NCI-H187 treated with DMSO at 0.1 percent for 48 hours (cell line): ENCODE data around the gene CNTNAP1.
A peak's percentile ranks its signal among the peaks of the same experiment; 100 is the strongest.
"Not testable (repeated sequence)": the region's sequence is repeated elsewhere in the genome, so short reads cannot be mapped to it uniquely, and the experiment has no call there.

ENCODE experiments used
- DNase-seq: peaks from one replicate; lab custom pipeline; 2025; lab: John Stamatoyannopoulos, UW

Gene CNTNAP1

DNA sequence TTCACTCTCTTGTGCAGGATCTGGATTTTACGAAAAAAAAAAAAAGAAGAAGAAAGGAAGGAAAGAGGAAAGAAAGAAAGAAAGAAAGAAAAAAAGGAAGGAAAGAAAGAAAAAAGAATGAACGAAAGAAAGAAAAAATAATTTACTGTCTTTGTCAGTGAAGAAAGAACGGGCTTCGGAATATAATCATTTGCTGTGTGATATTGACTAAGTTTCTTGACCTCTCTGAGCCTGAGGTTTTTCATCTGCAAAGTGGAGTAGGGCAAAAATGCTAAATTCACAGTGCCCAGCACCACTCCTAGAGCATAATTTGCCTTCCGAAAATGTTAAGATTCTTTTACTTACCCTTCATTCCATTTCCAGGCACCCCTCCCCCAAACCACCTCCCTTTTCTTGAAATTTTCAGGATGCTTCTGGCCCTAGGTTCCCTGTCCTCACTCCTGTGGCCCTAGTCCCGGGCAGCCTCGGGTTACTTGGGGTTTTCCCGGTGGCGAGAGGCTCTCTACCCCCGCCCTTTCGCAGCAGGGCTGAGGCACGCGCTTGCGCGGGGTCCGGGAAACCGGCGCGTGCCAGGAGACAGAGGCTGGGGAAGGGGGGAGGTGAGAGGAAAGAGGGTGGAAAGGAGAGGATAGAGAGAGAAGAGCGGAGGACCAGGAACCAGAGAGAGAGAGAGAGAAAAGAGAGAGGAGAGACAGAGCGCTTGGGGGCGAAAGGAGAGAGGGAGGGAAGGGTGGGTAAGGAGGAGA lies at the start of gene CNTNAP1:
CNTNAP1 (plus strand) TSS at position 556 of the 746 bp plus-strand sequence. CDS start 299 bp downstream, outside the sequence.
- no peak for DNase-seq

DNA sequence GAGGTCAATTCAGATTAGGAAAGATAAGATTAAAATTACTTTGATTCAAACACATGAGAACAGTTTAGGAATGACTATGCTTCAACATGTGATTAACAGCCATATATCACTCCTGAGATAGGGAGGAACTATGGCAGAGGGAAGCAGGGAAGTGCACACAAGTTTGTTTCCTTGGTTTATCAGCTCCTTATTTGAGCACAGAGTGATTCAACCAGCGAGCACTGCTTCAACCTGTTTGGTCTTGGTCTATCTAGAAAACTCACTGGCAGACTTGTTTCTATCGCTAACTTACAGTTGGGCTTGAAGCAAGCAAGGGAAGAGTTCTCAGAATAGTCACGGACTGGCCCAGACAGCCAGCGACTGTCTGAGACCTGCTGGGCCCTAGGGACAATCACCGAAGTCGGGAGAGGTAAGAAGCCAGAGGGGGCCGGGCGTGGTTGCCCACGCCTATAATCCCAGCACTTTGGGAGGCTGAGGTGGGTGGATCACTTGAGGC lies 49.3 kb upstream of the CNTNAP1 start:
- no peak for DNase-seq

GRCh38 chr17:42639525-42640113 lies 42.7 kb upstream of the CNTNAP1 start:
- no peak for DNase-seq

GRCh38 chr17:42640121-42640520 lies 42.2 kb upstream of the CNTNAP1 start:
- DNase-seq, result no peak

- no peak for DNase-seq
Measured at GRCh38 chr17:42642336-42642735, 40.0 kb upstream of the CNTNAP1 start.

- DNase-seq, result no peak
Measured at GRCh38 chr17:42647778-42648177, 34.6 kb upstream of the CNTNAP1 start.

GRCh38 chr17:42651392-42651791 lies 30.9 kb upstream of the CNTNAP1 start:
- DNase-seq, result no peak

- no peak for DNase-seq
Measured at GRCh38 chr17:42653179-42654124, 28.9 kb upstream of the CNTNAP1 start.

DNA sequence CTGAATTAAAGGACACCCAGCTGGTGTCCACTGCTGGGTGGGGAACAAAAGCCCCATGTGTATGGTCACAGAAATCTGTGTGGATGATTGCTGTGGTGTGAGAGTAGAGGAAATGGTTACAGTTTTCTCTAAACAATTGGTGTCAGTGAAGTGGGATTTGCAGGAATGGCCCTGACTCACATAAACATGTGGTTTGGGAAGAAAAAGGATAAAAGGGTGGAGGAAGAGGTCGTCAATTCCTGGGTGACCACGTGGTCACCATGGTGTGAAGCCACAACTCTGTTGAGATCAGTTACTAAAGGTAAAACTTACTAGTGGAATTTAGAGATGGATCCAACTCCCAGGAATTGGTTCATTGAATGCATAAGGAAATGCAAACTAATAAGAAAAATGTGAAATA lies 26.8 kb upstream of the CNTNAP1 start:
- DNase-seq, result no peak

GRCh38 chr17:42657824-42658588 lies 24.3 kb upstream of the CNTNAP1 start:
- no peak for DNase-seq

DNA sequence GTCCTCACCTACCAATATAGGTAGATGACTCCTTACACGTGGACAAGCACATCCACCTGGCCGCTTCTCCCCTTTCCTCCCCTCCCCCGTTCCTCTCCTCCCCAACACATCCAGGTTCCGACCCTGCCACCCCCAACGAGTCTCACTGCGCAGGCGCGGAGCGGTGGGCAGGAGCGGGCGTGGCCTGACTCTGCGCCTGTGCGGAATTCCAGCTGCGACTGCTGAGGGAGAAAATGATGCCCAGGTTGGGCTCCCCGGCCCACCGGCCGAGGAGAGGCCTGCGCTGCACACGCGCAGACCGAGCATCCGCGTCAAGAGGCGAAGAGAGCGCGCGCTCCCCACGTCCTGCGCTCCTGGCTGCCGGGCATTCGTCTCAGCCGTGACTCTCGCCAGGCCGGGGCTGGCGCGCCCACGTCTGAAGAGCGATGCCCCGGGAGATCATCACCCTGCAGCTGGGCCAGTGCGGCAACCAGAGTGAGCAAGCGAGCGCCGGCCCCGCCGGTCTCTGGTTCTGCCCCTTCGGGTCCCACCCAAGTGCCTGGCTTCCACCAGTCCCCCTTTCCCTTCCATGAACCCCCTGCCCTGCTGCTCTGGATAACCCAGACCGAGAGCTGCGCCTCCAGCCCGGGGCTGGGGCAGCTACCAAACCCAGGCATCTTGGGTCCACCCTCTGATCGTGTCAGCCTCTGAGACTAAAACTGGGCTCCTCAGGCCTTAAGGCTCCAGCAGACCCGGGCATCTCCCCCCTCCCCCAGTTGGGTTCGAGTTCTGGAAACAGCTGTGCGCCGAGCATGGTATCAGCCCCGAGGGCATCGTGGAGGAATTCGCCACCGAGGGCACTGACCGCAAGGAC lies 23.0 kb upstream of the CNTNAP1 start, which contains the start of gene TUBG2:
TUBG2 (plus strand) TSS at position 206 of the 853 bp plus-strand sequence; CDS start at position 426, 220 bp downstream.
- peak; percentile 81 for DNase-seq

- DNase-seq, result not testable (repeated sequence)
Measured at GRCh38 chr17:42659932-42660274, 22.4 kb upstream of the CNTNAP1 start.

GRCh38 chr17:42660692-42661345 lies 21.5 kb upstream of the CNTNAP1 start:
- no peak for DNase-seq

GRCh38 chr17:42665581-42666001 lies 16.7 kb upstream of the CNTNAP1 start:
- DNase-seq, result no peak

GRCh38 chr17:42666126-42666525 lies 16.2 kb upstream of the CNTNAP1 start:
- DNase-seq, result not testable (repeated sequence)

DNA sequence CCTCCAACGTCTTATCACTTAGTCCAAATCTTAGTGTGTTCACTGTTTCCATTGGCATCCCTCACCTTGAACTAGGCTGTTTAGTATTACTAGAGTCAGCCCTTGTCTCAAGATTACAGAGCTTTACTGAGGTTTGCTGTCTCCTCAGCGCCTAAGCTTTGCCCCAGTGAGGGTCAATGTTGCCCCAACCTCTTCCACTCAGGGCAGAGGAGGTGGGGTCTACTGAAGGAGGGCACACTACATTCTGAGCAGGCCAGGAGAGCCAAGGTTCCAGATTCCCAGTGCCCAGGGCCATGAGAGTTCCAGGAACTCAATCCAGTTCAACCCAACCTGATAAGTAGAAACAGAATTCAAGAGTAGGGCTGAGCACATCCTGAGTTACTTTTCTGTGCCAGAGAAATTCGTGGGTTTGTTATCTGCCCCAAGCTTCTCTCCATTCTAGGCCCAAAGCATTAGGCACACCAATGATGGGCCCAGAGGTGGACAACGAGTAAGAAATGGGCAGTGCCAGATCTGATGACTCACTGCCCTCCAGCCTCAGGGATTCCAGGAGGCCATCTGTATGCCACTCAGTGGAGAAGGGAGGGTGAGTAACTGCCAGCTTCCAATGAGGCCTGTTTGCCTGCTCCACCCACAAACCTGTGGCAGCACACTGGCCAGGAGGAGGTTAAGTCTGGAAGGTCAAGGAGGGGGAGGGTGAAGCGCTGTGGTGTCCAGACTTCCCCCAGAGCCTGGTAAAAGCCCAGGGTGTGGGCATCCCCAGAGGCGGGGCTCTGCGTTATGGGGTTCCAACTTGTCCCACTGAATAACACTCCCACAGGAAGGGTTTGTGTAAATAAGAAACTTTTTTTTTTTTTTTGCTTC lies 15.0 kb upstream of the CNTNAP1 start:
- DNase-seq, result no peak

DNA sequence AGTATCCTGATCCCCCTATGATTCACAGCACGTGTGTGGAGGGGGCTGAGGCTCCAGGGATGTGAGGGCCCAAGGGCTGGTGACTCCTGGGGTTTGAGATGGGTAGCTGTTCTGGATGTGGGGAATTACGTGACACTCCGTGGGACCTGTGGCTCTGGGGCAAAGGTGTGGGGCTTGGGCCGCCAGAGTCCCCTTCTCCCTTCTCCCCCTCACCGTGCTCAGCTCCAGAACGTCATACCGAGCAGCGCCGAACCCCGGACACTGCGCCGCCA lies 12.7 kb upstream of the CNTNAP1 start:
- no peak for DNase-seq

DNA sequence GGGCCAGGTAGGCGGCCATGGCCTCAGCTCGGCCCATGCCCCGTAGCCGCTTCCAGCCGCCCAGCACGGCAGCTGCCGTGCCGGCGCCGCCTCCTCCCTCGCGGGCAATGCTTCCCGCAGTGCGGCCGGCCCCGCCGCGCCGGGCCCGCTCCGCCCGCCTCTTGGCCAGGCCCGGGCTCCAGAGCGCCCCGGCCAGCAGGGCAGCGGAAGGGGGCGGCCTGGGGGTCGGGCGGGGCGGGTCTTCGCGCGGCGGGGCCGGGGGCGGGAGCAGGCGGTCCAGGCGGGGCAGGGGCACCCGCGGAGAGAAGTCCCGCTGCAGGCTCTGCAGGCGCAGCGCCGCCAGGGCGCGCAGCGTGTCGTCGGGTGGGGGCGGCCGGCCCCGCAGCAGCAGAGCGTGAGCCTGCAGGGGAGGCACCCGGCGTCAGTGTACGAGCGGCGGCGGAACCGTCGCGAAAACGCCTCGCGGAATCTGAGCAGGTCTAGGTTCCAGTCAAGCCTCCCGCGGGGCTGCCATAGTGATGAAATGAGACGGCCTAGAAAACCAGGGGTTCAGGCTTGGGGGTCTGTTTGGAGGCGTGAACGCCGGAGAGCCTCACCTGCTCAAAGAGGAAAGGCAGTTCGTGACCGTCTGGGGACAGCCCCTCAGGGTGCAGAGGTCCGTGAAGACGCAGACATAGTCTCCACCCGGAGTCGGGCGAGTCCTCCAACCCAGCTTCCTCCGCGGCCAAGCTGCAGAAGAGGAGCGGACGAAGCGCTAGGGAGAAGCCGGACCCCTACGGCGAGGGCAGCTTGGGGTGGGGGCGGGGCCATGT lies 12.1 kb upstream of the CNTNAP1 start:
- DNase-seq, result no peak
